VCaP (cell line): Measurements from ENCODE around the gene HSPA13.
A peak's percentile ranks its signal among the peaks of the same experiment; 100 is the strongest.

ENCODE experiments used
- H3K27ac ChIP-seq: fragments of 450-650 bp; 2 replicates; pipeline ENCODE4 v1.5.1; 2017
- TF ChIP-seq, protein P1 (sequence below): fragments of 450-650 bp; conservative IDR thresholded peaks from 2 replicates; pipeline ENCODE4 v1.5.1; 2017; ENCODE audit warnings: mild to moderate bottlenecking, moderate library complexity

Gene HSPA13

DNA sequence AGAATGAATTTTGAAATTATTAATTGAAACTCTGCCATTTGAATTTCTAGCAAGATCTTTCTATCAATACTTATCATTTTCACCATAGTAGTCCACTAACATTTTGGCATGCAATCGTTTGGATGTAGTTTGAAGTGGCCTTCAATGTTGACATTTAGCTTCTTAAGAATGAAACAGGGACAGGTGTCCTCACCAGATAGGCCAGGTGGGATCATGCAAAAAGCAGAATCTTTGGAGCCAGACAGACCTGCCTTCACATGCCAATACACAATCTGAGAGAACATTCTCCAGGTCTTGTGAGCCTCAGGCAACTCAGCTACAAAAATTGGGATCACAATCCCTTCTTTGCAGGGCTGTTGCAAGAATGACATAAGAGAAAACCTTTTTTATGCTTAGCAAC, 18.3 kb upstream of the HSPA13 start:
- H3K27ac ChIP-seq: no peak overlapping the region
- TF ChIP-seq, protein P1, sequence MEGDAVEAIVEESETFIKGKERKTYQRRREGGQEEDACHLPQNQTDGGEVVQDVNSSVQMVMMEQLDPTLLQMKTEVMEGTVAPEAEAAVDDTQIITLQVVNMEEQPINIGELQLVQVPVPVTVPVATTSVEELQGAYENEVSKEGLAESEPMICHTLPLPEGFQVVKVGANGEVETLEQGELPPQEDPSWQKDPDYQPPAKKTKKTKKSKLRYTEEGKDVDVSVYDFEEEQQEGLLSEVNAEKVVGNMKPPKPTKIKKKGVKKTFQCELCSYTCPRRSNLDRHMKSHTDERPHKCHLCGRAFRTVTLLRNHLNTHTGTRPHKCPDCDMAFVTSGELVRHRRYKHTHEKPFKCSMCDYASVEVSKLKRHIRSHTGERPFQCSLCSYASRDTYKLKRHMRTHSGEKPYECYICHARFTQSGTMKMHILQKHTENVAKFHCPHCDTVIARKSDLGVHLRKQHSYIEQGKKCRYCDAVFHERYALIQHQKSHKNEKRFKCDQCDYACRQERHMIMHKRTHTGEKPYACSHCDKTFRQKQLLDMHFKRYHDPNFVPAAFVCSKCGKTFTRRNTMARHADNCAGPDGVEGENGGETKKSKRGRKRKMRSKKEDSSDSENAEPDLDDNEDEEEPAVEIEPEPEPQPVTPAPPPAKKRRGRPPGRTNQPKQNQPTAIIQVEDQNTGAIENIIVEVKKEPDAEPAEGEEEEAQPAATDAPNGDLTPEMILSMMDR: no peak

DNA sequence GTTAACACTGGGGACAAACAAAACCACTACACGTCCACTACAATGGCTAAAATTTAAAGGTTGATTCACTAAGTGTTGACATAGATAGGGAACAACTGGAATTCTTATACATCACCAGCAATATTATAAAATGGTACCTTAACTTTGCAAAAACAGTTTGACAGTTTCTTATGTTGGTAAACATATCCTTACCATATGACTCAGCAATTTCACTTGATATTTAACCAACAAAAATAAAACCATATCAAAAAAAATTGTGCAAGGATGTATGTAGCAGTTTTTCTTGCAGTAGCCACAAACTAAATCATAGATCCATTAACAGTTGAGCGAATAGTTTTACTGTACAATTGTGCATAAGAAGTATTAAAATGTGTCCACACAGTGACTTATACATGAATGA, 5.3 kb upstream of the HSPA13 start:
- H3K27ac ChIP-seq: no peak overlapping the region
- TF ChIP-seq, protein P1: no peak

DNA sequence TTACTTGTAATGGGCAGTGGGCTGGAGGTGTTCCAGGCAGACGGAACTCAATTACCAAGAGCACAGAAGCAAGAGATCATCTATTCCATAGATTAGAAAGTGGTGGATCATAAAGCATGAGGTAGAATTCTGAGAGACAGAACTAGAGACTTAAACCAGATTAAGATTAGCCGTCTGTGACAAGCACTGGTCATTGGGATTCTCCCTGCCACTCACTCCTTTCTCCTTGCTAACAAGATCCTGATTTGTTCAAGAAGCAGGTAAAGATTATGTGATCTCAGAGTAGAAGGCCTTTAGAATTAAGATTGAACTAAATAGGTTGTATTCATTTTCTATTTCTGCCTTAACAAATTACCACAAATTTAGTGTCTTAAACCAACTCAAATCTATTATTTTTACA, 1.5 kb upstream of the HSPA13 start:
- no peak overlapping the region for H3K27ac ChIP-seq
- TF ChIP-seq, protein P1: no peak

DNA sequence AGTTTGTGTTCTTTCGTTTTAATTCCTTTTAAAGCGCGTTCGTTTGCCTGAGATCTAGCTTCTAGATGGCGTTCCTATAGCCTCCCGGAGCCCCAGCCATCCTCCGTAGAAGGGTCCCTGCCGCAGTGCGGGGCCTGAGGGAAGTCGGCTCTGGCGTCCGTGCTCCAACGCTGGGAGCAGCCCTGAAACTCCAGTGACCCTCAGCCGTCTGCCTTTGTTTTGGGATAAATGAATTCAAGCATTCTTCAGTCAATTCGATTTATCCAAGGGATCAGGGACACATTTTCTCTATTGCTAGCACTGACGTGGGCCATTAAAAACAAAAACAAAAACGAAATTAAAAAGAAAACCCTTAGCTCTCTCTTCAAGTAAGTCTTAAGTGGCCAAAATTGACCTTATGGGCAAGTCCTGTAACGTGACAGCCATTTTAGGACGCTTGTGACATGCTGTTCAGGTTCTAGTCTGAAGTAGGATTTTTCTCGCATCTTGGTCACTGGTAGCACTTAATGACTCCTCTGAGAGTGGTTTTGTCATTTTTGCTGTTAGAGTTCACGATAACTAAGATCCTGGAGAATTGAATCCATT, 742 bp upstream of the HSPA13 start:
- TF ChIP-seq, protein P1: no peak
- H3K27ac ChIP-seq: peak overlapping the region; percentile 61

DNA sequence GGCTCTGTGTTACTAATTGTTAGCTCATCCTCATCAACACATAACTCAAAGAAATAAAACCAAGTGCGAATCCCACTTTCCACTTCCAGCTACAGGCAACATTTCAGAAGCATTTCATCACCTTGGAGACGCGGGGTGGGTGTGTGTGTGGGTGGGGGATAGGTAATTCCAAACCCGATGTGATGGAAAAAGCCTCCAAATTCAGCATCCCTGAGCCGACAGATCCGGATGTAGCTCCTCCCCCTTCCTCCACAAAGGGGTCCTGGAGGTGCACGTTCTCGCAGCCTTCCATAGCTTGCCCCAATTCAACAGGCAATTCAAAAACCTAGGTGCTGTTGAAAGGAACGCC, 486 bp downstream of the HSPA13 start:
- TF ChIP-seq, protein P1: no peak
- H3K27ac ChIP-seq: peak overlapping the region; percentile 61; the same call in 1 of the 2 replicates

DNA sequence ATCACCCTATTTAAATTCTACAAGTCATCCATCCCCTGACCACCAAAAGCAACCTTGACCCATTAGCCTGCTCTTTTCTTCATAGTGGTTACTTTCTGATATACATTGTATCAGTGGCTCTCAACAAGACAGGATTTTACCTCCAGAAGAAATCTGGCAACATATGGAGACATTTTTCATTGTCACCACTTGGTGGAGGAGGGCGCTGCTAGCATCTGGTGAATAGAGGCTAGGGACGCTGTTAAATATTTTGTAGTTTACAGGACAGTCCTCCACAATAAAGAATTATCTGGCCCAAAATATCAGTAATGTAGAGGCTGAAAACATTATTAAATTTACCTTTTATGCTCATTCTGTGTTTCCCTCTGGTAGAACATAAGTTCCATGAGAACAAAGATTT, 6.1 kb downstream of the HSPA13 start:
- no peak overlapping the region for H3K27ac ChIP-seq
- TF ChIP-seq, protein P1: peak; percentile 60

DNA sequence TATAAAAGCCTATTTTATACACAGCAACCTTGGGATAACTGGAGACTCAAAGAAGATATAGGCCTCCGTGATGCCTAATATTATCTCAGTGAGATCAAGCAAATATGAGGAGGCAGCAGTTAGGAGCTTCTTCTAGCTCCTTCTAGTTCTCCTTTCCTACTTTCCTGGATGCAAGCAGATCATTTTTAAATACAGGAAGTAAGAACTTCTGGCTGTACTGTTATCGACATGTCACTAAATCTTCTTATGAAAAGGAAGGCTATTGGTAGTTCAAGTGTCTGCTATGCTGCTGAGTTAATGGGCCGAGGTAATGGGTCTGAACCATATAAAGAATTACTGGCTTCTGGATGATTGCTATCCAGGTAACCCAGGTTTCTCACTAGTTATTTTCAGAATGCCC, 15.9 kb downstream of the HSPA13 start:
- TF ChIP-seq, protein P1: no peak

DNA sequence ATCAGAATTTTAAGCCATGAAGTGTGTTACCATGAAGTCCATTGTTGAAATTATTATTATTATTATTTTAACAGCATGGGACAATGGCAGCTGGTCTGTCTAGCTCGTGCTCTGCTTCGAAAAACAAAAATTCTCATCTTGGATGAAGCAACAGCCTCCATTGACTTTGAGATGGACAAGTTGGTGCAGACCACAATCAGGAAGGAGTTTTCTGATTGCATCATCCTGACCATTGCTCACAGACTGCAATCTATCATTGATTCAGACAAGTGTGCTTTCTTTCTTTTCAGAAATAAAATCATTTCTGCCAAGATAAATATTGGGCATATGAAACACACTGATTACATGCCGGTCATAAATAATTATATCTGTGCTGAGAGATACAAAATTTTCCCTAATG, 21.0 kb downstream of the HSPA13 start:
- H3K27ac ChIP-seq: no peak overlapping the region
- TF ChIP-seq, protein P1: no peak

More for the DNA sequence above, 15.9 kb downstream of the HSPA13 start:
- no peak overlapping the region for H3K27ac ChIP-seq
